LoVo (cell line): ENCODE results near the gene METTL16.
A peak's percentile ranks its signal among the peaks of the same experiment; 100 is the strongest.
"Not testable (repeated sequence)": the region's sequence is repeated elsewhere in the genome, so short reads cannot be mapped to it uniquely, and the experiment has no call there.

Experiments used
- DNase-seq: peaks from one replicate; pipeline ENCODE4 v3.0.0-alpha.2; 2016; ENCODE audit warnings: low spot score

Gene METTL16

GRCh38 chr17:2511462-2512369 lies at the start of gene METTL16:
TSS of gene METTL16 (minus strand) at chr17:2511888. CDS start at chr17:2502331, 9,557 bp downstream.
- peak; percentile 99 for DNase-seq

- DNase-seq = no peak
Measured at GRCh38 chr17:2560658-2561057, 49.0 kb upstream of the METTL16 start.

GRCh38 chr17:2551928-2552327 lies 40.2 kb upstream of the METTL16 start:
- DNase-seq = no peak

GRCh38 chr17:2551493-2551892 lies 39.8 kb upstream of the METTL16 start:
- no peak for DNase-seq

- no peak for DNase-seq
Measured at GRCh38 chr17:2549392-2550211, 37.9 kb upstream of the METTL16 start.

- not testable (repeated sequence) for DNase-seq
Measured at GRCh38 chr17:2548026-2548425, 36.3 kb upstream of the METTL16 start.

- DNase-seq = peak; percentile 36
Measured at GRCh38 chr17:2547176-2547575, 35.5 kb upstream of the METTL16 start.

GRCh38 chr17:2545393-2545792 lies 33.7 kb upstream of the METTL16 start:
- DNase-seq = no peak

GRCh38 chr17:2542456-2542855 lies 30.8 kb upstream of the METTL16 start:
- no peak for DNase-seq

- no peak for DNase-seq
Measured at GRCh38 chr17:2542056-2542455, 30.4 kb upstream of the METTL16 start.

- DNase-seq = not testable (repeated sequence)
Measured at GRCh38 chr17:2537579-2537978, 25.9 kb upstream of the METTL16 start.

GRCh38 chr17:2532146-2532720 lies 20.5 kb upstream of the METTL16 start:
- no peak for DNase-seq

- DNase-seq = not testable (repeated sequence)
Measured at GRCh38 chr17:2531243-2531954, 19.7 kb upstream of the METTL16 start.

- DNase-seq = not testable (repeated sequence)
Measured at GRCh38 chr17:2521775-2522410, 10.2 kb upstream of the METTL16 start.

GRCh38 chr17:2521257-2521656 lies 9.6 kb upstream of the METTL16 start:
- no peak for DNase-seq

GRCh38 chr17:2517539-2517938 lies 5.9 kb upstream of the METTL16 start:
- no peak for DNase-seq

GRCh38 chr17:2511138-2511461 lies 588 bp downstream of the METTL16 start:
- no peak for DNase-seq

GRCh38 chr17:2510559-2510958 lies 1.1 kb downstream of the METTL16 start:
- no peak for DNase-seq

- DNase-seq = no peak
Measured at GRCh38 chr17:2508035-2508434, 3.7 kb downstream of the METTL16 start.

GRCh38 chr17:2507015-2507414 lies 4.7 kb downstream of the METTL16 start:
- not testable (repeated sequence) for DNase-seq

- no peak for DNase-seq
Measured at GRCh38 chr17:2503627-2504026, 8.1 kb downstream of the METTL16 start.
